ENCODE data around the gene RARB. TPM values are rescaled to one million over a fixed set of nuclear protein-coding genes. Genes with fewer than 3 reads are reported as not detected.

Gene RARB
- total and polyA plus RNA-seq, 7 donors: 1.2 to 18.5 (median 8.3) TPM

DNA sequence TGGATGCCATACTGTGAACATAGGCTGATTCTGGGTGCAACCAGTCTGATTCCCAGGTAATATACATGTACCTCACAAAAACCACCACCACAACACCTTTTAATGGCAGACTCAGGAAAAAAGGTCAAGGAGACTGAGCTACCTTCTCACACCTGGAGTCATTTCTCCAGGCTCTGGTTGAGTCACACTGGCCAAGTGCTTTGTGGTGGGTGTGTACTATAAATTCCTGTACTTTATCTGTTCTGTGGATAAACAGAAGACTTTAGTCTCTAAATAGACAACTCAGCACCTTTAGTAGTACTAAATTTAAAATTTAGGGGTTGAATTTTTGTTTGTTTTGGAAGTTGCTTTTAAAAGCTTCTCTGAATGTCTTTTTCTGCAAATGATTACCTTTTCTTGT lies 190.0 kb downstream of the RARB start:
- no peak for TF ChIP-seq EP300 (IDR thresholded peaks at IDR 0.05)
- TF ChIP-seq POLR2AphosphoS5 (IDR thresholded peaks at IDR 0.05): no peak
- TF ChIP-seq POLR2A (IDR thresholded peaks at IDR 0.05): no peak
- TF ChIP-seq CTCF (IDR thresholded peaks at IDR 0.05): no peak

GRCh38 chr3:25619382-25619781 lies 191.3 kb downstream of the RARB start:
- Histone ChIP-seq H3K27ac (no peak overlapping the region), H3K27me3 (no peaks in the 10 kb centered on the region), H3K4me1 (no peaks in the 10 kb centered on the region), H3K9me3 (no peaks in the 10 kb centered on the region), H3K36me3 (peaks cover 0 to 99% (median 17%) of the 10 kb centered on the region in 4 donors), H3K4me3 (no peak overlapping the region)
- intact Hi-C loops (cut with DNase I): no loop called here
- TF ChIP-seq CTCF (IDR thresholded peaks at IDR 0.05) (no peak), POLR2A (IDR thresholded peaks at IDR 0.05) (no peak), POLR2AphosphoS5 (IDR thresholded peaks at IDR 0.05) (no peak), EP300 (IDR thresholded peaks at IDR 0.05) (no peak)
- DNase-seq: no peak

More for the DNA sequence above, 190.0 kb downstream of the RARB start:
- H3K9me3 ChIP-seq: no peaks in the 10 kb centered on the region
- H3K4me3 ChIP-seq: no peak overlapping the region
- no peak for DNase-seq
- no peaks in the 10 kb centered on the region for H3K27me3 ChIP-seq
- H3K4me1 ChIP-seq: no peaks in the 10 kb centered on the region
- intact Hi-C loops (cut with DNase I): no loop called here
- H3K36me3 ChIP-seq: peaks cover 0 to 99% (median 9%) of the 10 kb centered on the region in 4 donors
- H3K27ac ChIP-seq: no peak overlapping the region

- no peaks in the 10 kb centered on the region for H3K27me3 ChIP-seq
- TF ChIP-seq POLR2A (IDR thresholded peaks at IDR 0.05) (no peak), CTCF (IDR thresholded peaks at IDR 0.05) (no peak)
- no peaks in the 10 kb centered on the region for H3K4me1 ChIP-seq
- H3K4me3 ChIP-seq: no peak overlapping the region
- intact Hi-C loops (cut with DNase I): no loop called here
- H3K27ac ChIP-seq: no peak overlapping the region
- DNase-seq: no peak
- H3K9me3 ChIP-seq: no peaks in the 10 kb centered on the region
- 97 to 98% methylated on average over 5 of the region's 5 CpGs for WGBS, 2 donors
- peaks cover 0 to 97% (median 23%) of the 10 kb centered on the region in 4 donors for H3K36me3 ChIP-seq
Observed at GRCh38 chr3:25620493-25620892, 192.4 kb downstream of the RARB start.

DNA sequence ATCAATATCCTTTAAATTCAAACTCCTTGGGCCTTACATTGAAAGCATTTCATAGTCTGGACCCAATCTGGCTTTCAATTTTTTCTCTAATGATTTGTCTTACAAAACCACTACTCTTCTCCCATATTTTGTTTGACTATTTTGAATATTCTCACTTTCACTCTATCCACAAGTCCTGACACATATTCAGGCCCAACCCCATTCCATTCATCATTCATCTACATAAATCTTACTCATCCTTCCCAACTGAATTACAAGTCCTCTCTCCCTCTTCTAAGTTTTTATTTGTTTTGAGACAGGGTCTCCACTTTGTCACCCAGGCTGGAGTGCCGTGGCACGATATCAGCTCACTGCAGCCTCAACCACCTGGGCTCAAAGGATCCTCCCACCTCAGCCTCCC lies 193.0 kb downstream of the RARB start:
- Histone ChIP-seq H3K27me3 (no peaks in the 10 kb centered on the region), H3K4me1 (no peaks in the 10 kb centered on the region), H3K27ac (no peak overlapping the region), H3K4me3 (no peak overlapping the region), H3K9me3 (no peaks in the 10 kb centered on the region), H3K36me3 (peaks cover 0 to 97% (median 24%) of the 10 kb centered on the region in 4 donors)
- intact Hi-C loops (cut with DNase I): no loop called here
- DNase-seq: no peak
- 98 to 100% methylated on average over 2 of the region's 2 CpGs for WGBS, 2 donors
- no peak for TF ChIP-seq EP300 (IDR thresholded peaks at IDR 0.05)
- no peak for TF ChIP-seq POLR2A (IDR thresholded peaks at IDR 0.05)
- TF ChIP-seq POLR2AphosphoS5 (IDR thresholded peaks at IDR 0.05): no peak
- no peak for TF ChIP-seq CTCF (IDR thresholded peaks at IDR 0.05)

DNA sequence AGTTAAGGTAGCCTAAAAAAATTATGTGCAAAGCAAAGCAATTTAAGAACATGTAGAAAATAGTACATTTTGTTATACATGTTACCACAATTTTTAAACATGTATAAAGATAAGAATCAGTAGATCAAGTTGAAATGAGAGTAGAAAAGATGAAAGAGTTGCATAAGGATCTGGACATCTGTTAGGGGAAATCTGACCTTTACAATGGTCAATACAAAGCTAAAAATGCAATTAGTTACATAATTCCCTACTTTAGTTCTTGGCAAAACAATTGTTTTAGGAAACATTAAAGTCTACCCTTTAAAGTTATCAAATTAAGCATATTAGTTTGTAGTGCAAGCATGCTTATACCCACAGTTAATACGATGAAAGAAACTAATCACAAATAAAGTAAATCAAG lies 203.9 kb downstream of the RARB start:
- intact Hi-C loops (cut with DNase I): no loop called here
- TF ChIP-seq EP300 (IDR thresholded peaks at IDR 0.05) (no peak), CTCF (IDR thresholded peaks at IDR 0.05) (no peak), POLR2A (IDR thresholded peaks at IDR 0.05) (no peak), POLR2AphosphoS5 (IDR thresholded peaks at IDR 0.05) (no peak)
- no peak overlapping the region for H3K4me3 ChIP-seq
- DNase-seq: no peak
- no peaks in the 10 kb centered on the region for H3K27me3 ChIP-seq
- H3K9me3 ChIP-seq: no peaks in the 10 kb centered on the region
- H3K4me1 ChIP-seq: no peaks in the 10 kb centered on the region
- peaks cover 5 to 95% (median 12%) of the 10 kb centered on the region in 4 donors for H3K36me3 ChIP-seq
- WGBS, 2 donors: 91% methylated on average over 1 of the region's 1 CpG
- H3K27ac ChIP-seq: no peak overlapping the region
